OCI-M2 (cell line): ENCODE measurements around the gene MARCHF6.
"Not testable (repeated sequence)": the region's sequence is repeated elsewhere in the genome, so short reads cannot be mapped to it uniquely, and the experiment has no call there.

Experiments
- DNase-seq: peaks from one replicate; lab custom pipeline; 2025; ENCODE audit not compliant: unreplicated experiment; lab: John Stamatoyannopoulos, UW

The MARCHF6 gene

DNA sequence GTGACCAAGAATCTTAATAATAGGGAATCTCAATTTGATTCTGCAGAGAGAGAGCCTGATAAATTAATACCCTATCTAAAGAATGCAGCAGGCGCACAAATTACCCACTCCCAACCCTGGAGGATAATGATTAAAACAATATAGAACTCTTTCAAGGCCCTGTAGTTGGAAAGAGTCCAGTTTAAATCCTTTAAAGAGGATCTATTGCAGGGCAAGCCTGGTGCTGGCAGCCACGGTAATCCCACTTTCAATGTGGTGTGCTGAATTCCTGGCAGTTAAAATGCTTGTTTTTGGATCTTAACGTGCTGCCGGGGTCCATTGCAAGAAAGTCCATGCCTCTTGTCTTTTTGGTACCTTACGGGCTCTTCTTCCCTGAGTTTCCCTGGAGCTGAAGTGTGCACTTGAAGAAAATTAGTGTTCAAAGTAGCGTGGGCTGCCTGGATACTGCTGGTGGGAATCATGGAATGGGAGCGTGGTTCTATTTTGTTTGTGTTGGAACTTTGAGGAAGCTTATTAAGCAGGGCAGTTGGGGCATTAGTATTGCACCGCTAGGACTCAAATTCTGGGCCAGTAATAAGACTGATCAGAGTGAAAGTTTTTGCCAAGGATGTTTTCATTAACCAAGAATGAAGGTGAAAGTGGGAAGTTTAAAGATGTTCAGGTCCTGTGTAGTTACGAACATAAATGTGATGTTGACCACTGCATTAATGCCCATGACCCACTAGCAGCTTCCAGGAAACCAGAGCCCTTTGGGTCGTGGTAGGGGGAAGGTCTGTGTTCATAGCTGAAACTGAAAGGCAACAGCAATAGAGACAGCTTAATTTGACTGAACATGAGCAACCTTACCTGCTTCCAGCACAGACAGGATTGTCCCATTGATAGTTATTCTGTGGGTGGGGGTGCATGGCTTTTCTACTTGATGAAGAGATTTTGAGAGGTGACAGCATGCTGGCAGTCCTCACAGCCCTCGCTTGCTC is 20.8 kb downstream of the MARCHF6 start:
- DNase-seq: no peak

DNA sequence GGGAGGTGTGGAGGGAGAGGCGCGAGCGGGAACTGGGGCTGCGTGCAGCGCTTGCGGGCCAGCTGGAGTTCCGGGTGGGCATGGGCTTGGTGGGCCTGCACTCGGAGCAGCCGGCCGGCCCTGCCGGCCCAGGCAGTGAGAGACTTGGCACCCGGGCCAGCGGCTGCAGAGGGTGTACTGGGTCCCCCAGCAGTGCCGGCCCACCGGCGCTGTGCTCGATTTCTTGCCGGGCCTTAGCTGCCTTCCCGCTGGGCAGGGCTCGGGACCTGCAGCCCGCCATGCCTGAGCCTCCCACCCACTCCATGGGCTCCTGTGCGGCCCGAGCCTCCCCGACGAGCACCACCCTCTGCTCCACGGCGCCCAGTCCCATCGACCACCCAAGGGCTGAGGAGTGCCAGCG is 21.7 kb downstream of the MARCHF6 start:
- not testable (repeated sequence) for DNase-seq

DNA sequence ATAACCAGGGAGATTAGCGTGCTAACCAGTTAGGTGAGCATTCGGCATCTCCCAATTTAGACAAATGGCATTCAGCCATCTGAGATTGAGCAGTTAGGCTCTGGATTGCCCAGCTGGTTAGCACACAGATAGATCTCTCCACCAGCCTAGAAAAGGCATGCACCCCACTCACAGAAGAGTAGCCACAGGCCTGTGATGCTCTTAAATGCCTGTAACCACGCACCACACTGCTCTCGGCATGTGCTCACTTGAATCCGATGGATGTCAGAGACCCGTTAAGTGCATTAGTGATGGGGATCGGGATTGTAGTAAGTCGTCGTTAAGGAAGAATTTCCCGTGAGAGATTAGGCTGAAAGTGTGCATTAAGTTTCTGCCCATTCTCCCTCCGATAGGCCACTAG is 23.0 kb downstream of the MARCHF6 start:
- DNase-seq: no peak

- DNase-seq: no peak
Measured at GRCh38 chr5:10377081-10377480, 23.6 kb downstream of the MARCHF6 start.

GRCh38 chr5:10381803-10382202 is 28.3 kb downstream of the MARCHF6 start:
- DNase-seq: no peak

DNA sequence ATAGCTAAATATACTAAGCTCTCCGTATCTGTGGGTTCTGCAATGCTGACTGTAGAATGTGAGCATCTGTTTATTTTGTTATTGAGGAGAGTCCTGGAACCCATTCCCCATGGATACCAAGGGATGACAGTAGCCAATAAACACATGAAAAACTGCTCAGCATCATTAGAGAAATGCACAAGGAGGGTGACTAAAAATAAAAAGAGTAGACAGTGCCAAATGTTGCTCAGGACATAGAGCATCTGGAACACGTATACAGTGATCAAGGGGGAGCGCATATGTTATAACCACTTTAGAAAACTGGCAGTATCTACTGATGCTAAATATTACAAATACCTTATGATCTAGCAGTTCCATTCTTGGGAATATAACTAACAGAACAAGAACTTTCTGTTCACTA is 31.0 kb downstream of the MARCHF6 start:
- DNase-seq: no peak

DNA sequence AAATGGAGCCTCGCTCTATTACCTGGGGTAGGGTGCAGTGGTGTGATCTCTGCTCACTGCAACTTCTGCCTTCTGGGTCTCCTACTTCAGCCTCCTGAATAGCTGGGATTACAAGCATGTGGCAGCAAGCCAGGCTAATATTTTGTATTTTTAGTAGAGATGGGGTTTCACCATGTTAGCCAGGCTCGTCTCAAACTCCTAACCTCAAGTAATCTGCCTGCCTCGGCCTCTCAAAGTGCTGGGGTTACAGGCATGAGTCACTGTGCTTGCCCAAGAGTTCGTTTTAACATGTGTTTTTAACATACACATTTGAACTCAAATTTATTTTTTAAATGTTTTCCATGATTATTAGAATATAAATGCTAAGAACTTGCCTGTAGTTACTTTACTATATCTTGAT is 34.2 kb downstream of the MARCHF6 start:
- no peak for DNase-seq

GRCh38 chr5:10391130-10391529 is 37.6 kb downstream of the MARCHF6 start:
- no peak for DNase-seq

DNA sequence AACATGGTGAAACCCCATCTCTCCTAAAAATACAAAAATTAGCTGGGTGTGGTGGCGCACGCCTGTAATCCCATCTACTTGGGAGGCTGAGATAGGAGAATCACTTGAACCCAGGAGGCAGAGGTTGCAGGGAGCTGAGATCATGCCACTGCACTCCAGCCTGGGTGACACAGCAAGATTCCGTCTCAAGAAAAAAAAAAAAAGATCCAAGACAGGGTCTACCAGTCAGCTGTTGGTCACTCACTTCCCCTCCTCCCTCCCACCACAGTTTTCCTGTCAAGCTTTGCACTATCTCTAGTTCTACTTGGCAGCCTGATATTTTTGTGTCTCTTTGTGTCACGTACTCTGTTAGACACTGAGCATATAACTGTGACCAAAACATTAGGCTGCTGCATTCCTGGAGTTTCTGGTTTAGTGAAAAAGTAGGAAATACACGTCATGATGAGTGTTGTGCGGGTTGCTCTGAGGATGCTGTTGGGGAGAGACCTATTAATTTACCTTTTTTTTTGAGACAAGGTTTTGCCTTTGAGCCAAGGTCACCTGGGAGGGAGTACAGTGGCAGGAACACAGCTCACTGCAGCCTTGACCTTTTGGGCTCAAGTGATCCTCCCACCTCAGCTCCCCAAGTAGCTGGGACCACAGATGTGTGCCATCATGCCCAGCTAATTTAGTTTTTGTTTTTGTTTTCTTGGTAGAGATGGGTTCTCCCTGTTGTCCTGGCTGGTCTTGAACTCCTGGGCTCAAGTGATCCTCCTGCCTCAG is 39.3 kb downstream of the MARCHF6 start:
- DNase-seq: not testable (repeated sequence)

- no peak for DNase-seq
Measured at GRCh38 chr5:10393491-10393890, 40.0 kb downstream of the MARCHF6 start.

- no peak for DNase-seq
Measured at GRCh38 chr5:10396552-10396951, 43.1 kb downstream of the MARCHF6 start.

DNA sequence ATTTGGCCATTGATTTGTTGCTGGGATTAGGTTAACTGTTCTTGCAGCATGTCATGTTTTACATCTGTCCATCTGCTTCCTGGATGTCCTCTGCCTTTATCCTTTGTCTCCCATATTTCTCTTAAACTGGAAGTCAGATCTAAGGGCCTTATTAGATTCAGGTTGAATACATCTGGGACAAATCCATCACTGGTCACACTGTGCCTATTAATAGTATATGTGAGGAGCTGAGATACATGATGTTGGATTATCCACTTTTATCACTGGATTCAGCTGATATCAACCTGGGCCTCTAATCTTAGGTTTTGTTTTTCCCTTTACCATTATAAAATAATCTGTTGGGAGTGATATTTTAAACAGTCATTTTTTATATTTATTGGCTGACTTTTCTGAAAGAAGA is 46.3 kb downstream of the MARCHF6 start:
- no peak for DNase-seq

DNA sequence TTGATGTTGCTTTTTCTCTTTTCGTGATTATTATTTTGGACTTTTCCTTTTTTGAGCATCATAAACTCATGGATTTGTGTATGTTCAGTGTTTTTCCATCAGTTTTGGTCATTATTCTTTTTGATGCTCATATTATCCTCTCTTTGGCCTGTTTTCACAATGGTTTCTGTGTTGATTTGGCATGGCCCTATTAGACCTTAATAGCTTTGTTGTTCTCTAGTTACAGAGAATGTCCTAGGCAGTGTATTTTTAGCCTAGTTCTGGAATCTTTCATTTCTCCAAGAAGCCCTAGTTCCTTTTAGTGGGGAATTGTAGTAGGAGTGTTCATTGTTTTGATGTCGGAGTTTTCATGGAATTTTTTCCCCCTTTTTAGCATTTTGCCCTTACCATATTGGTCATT is 46.9 kb downstream of the MARCHF6 start:
- no peak for DNase-seq

GRCh38 chr5:10400831-10401230 is 47.3 kb downstream of the MARCHF6 start:
- no peak for DNase-seq

GRCh38 chr5:10401498-10401897 is 48.0 kb downstream of the MARCHF6 start:
- DNase-seq: no peak
